DOHH2 (cell line): ENCODE results near the gene IL23R.

Source experiments
- CTCF ChIP-seq: fragments of 200-600 bp; sonication (generic); IDR thresholded peaks from one replicate; pipeline ENCODE4 v1.5.1; 2014; ENCODE audit warnings: antibody characterized with exemption, mild to moderate bottlenecking, low read depth, low read length; ENCODE audit not compliant: poor library complexity, severe bottlenecking
- EZH2phosphoT487 ChIP-seq: fragments of 200-600 bp; sonication (generic); IDR thresholded peaks from 2 replicates; pipeline ENCODE4 v1.6.1; 2017; ENCODE audit warnings: borderline replicate concordance, mild to moderate bottlenecking, antibody characterized with exemption, low read length, moderate library complexity, mixed read lengths

GRCh38 chr1:67216401-67216800 lies 50.1 kb downstream of the IL23R start:
- no peak for TF ChIP-seq CTCF
- TF ChIP-seq EZH2phosphoT487 = no peak
